Activated T-cell treated with anti-CD3 and anti-CD28 coated beads, Interleukin-2, amount 50 U/mL, for 72 hours (primary cell): ENCODE data around the gene LEFTY1. TPM values are rescaled to one million over a fixed set of nuclear protein-coding genes. Genes with fewer than 3 reads are reported as not detected.

Experiments
- ATAC-seq, 2 donors: fragments of 150-1000 bp; cut with Tn5 transposase; replicated peaks in 1 of 2; 2 replicates each; pipeline ENCODE4 v1.10.0; 2021; ENCODE audit warnings: moderate library complexity in 2 of 2, mild to moderate bottlenecking in 1 of 2
- DNase-seq, 2 donors: peaks; one replicate each; pipeline ENCODE4 v3.0.0; 2021 to 2022; ENCODE audit warnings: mixed read lengths in 1 of 2
- H3K27ac Mint-ChIP-seq: one replicate; pipeline ENCODE4 v1.8.0; 2022; ENCODE audit warnings: mild to moderate bottlenecking, moderate library complexity, mixed read lengths
- H3K27me3 Mint-ChIP-seq: one replicate; pipeline ENCODE4 v1.8.0; 2022; ENCODE audit warnings: low read depth, mixed read lengths
- H3K36me3 Mint-ChIP-seq, 2 donors: one replicate each; pipeline ENCODE4 v1.8.0; 2022; ENCODE audit warnings: mixed read lengths in 2 of 2, mild to moderate bottlenecking in 1 of 2; ENCODE audit not compliant: insufficient read depth in 2 of 2
- H3K4me1 Mint-ChIP-seq: one replicate; pipeline ENCODE4 v1.8.0; 2022; ENCODE audit warnings: low read depth, mixed read lengths
- H3K4me3 Mint-ChIP-seq, 2 donors: one replicate each; pipeline ENCODE4 v1.8.0; 2022; ENCODE audit warnings: mild to moderate bottlenecking in 2 of 2, mixed read lengths in 2 of 2, moderate library complexity in 2 of 2
- H3K9me3 Mint-ChIP-seq, 2 donors: one replicate each; pipeline ENCODE4 v1.8.0; 2022; ENCODE audit warnings: mixed read lengths in 2 of 2
- total RNA-seq, 2 donors: library from RNA; stranded (reverse); gene quantifications; one replicate each; pipeline ENCODE4 v1.2.3, GENCODE V29; 2022

LEFTY1 gene
- total RNA-seq, 2 donors from 2014 or later, result not detected

DNA sequence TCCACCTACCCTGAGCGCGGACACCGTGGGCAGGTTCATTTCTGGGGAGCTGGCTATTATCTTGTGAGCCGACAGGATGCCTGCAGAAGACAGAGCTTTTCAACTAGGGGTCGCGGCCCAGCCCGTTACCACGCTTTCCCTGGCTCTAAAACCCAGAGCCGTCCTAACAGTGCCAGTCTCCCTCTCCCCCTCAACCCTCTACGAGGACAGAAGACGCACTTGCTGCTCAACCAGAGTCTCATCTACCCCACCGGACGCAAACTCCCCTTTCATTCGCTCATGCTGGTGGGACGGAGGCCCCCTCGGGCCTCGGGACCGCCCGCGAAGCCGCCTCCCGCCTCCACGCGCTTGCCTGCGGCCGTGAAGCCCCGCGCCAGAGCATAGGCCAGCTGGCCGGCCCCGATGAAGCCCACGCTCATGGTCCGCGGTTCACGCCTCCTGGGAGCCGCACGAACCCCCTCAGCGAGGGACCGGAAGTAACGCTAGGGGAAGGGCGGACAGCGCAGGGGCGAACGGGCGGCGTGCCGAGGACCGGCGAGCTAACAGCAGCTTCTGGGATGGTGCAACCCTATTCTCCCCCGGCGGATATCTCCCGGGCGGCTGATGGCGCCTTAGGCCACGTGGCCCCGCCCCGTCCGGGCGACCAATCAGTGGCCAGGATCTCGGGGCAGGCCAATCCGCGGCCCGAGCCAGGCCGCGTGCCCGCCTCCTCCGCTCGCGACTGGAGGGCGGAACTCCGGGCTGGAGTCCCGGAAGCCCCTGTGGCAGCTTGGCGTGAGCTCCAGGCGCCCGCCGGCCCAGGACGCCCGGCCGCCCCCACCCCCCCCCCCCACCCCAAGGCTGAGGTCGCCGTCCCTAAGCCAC lies 35.0 kb upstream of the LEFTY1 start, which contains the start of gene PYCR2:
PYCR2 (minus strand) TSS at position 559 of the 864 bp plus-strand sequence; CDS start at position 419, 140 bp downstream.
- H3K27ac Mint-ChIP-seq, result peak within 1 kb of the TSS; percentile 91
- peaks cover 5 to 13% of the 10 kb centered on the region in 2 donors for H3K36me3 Mint-ChIP-seq
- H3K4me3 Mint-ChIP-seq, result peak within 1 kb of the TSS; percentile 91 to 97
- H3K4me1 Mint-ChIP-seq, result peaks cover 74% of the 10 kb centered on the region
- H3K27me3 Mint-ChIP-seq, result no peaks in the 10 kb centered on the region
- DNase-seq, result peak; percentile 96 to 98
- ATAC-seq, result peak; percentile 98 to 99
- no peaks in the 10 kb centered on the region for H3K9me3 Mint-ChIP-seq

- peaks cover 5 to 13% of the 10 kb centered on the region in 2 donors for H3K36me3 Mint-ChIP-seq
- peaks cover 68% of the 10 kb centered on the region for H3K4me1 Mint-ChIP-seq
Measured at GRCh38 chr1:225923381-225923691, 34.4 kb upstream of the LEFTY1 start.

DNA sequence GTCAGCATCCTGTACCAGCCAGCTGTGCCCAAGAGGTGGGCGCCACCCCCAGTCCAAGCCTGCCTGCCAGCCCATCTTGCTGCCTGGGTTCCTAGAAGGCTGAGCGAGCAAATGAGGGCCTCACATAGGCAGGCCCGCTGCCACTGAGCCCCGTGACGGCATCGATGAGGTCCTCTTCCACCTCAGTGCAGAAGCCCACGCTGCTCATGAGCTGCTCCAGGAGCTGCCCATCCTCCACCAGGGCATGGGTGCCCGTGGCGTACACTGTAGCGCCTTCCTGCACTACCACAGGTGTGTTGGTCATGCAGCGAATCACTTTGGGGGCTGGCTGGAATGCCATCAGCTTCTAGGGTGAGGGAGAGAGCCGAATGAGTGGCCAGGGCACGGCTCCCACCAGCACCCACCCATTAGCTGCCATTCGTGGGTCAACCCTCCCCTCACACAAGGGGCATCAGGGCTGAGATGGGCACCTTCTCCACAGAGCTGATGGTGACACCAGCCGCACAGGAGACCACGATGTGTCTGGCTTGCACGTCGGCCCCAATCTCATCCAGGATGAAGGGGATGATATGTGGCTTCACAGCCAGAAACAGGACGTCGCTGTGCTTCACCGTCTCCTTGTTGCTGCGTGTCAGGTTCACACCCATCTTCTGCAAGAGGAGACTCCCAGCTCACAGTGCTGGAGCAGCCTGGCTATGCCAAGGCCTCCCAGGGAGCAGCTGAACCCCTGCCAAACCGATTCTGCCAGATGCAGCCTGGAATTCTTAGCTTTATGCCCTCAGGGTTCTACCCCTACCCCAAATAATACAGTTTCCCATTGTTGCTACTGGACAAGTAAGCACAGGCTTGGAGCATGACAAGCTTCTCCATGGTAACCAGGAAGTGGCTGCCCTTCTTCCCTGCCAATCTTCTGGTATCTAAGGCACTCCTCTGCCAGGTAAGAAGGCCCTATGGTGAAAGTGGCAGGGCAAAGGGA lies 33.1 kb upstream of the LEFTY1 start:
- peaks cover 5 to 13% of the 10 kb centered on the region in 2 donors for H3K36me3 Mint-ChIP-seq
- H3K9me3 Mint-ChIP-seq, result no peaks in the 10 kb centered on the region
- H3K27me3 Mint-ChIP-seq, result no peaks in the 10 kb centered on the region
- no peak for ATAC-seq
- H3K4me3 Mint-ChIP-seq, result peak overlapping the region; percentile 91 to 97
- peak overlapping the region; percentile 80 for H3K27ac Mint-ChIP-seq
- H3K4me1 Mint-ChIP-seq, result peaks cover 62% of the 10 kb centered on the region
- DNase-seq, result no peak

More at GRCh38 chr1:225923381-225923691, 34.4 kb upstream of the LEFTY1 start:
- Mint-ChIP-seq H3K27me3 (no peaks in the 10 kb centered on the region), H3K27ac (peak overlapping the region; percentile 91), H3K9me3 (no peaks in the 10 kb centered on the region), H3K4me3 (peak overlapping the region; percentile 91 to 97)
- no peak for DNase-seq
- ATAC-seq, result no peak

DNA sequence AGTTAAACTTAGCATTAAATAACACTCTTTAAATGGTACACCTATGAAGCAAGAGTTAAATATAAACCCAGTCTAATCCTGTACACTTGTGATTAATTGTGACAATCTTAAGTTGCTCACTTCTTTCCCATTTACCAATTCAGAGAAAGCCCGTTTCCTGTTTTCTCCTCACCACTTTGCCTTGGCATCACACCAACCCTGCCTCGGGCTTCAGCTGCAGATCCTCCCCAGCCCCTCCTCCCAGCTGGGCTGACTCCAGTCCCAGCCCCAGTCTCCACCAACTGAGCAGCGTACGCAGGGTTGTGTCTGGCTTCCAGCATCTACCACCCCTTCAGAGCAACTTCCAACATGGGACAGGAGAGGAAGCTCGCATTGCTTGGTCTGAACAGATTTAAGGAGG lies 31.0 kb upstream of the LEFTY1 start:
- peak overlapping the region; percentile 16 for H3K27ac Mint-ChIP-seq
- no peaks in the 10 kb centered on the region for H3K27me3 Mint-ChIP-seq
- peak overlapping the region; percentile 39 to 55 for H3K4me3 Mint-ChIP-seq
- H3K4me1 Mint-ChIP-seq, result peaks cover 51% of the 10 kb centered on the region
- no peak for ATAC-seq
- H3K36me3 Mint-ChIP-seq, result peaks cover 8 to 13% of the 10 kb centered on the region in 2 donors
- H3K9me3 Mint-ChIP-seq, result no peaks in the 10 kb centered on the region
- DNase-seq, result peak; percentile 35

GRCh38 chr1:225918280-225918679 lies 29.3 kb upstream of the LEFTY1 start:
- H3K4me1 Mint-ChIP-seq, result peaks cover 41% of the 10 kb centered on the region
- DNase-seq, result no peak
- no peaks in the 10 kb centered on the region for H3K27me3 Mint-ChIP-seq
- no peak overlapping the region for H3K27ac Mint-ChIP-seq
- peaks cover 5 to 13% of the 10 kb centered on the region in 2 donors for H3K36me3 Mint-ChIP-seq
- no peak for ATAC-seq
- H3K9me3 Mint-ChIP-seq, result no peaks in the 10 kb centered on the region
- no peak overlapping the region for H3K4me3 Mint-ChIP-seq

DNA sequence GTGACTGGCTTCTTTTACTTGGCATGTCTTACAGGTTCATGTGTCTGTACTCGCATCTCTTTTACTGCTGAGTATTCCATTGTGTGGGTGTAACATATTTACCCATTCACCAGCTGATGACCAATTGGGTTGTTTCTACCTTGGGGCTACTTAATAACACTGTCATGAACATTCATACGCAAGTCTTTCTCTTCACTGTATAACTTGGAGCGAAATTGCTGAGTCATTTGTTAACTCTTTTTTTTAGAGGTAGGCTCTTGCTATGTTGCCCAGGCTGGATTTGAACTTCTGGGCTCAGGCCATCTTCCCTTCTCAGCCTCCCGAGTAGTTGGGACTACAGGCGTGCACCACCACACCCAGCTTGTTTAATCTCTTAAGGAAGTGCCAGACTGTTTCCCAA lies 28.6 kb upstream of the LEFTY1 start:
- no peaks in the 10 kb centered on the region for H3K9me3 Mint-ChIP-seq
- no peak overlapping the region for H3K27ac Mint-ChIP-seq
- DNase-seq (no peak), ATAC-seq (no peak)
- no peaks in the 10 kb centered on the region for H3K27me3 Mint-ChIP-seq
- no peak overlapping the region for H3K4me3 Mint-ChIP-seq
- H3K36me3 Mint-ChIP-seq, result peaks cover 5 to 13% of the 10 kb centered on the region in 2 donors
- H3K4me1 Mint-ChIP-seq, result peaks cover 33% of the 10 kb centered on the region

- H3K27ac Mint-ChIP-seq, result no peak overlapping the region
- no peaks in the 10 kb centered on the region for H3K9me3 Mint-ChIP-seq
- no peak overlapping the region for H3K4me3 Mint-ChIP-seq
- no peaks in the 10 kb centered on the region for H3K27me3 Mint-ChIP-seq
- peaks cover 29% of the 10 kb centered on the region for H3K4me1 Mint-ChIP-seq
- H3K36me3 Mint-ChIP-seq, result peaks cover 5 to 13% of the 10 kb centered on the region in 2 donors
- DNase-seq (no peak), ATAC-seq (no peak)
Measured at GRCh38 chr1:225917101-225917500, 28.2 kb upstream of the LEFTY1 start.

DNA sequence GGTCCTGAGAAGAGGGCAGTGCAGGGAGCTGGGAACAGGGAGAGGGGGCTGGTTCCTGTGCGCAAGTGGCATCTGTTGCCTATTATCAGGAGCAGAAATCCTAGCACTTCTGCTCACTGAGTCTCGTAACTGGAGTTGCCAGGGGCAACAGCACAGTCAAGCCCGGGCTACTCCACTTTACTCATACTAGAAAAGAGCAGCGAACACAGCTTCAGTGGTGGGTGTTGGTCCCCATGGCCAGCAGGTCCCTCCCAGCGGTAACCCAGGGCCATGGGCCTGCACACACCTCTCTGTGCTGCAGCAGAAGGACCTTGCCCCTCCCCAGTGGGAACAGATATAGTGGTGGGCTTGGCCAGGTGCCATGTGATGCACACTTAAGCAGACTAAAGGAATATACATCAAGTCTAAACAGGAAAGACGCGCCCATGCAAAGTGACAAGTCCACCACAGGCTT lies 26.6 kb upstream of the LEFTY1 start:
- Mint-ChIP-seq H3K36me3 (peaks cover 5 to 9% of the 10 kb centered on the region in 2 donors), H3K4me3 (no peak overlapping the region), H3K27ac (peak overlapping the region; percentile 17), H3K9me3 (no peaks in the 10 kb centered on the region), H3K27me3 (no peaks in the 10 kb centered on the region), H3K4me1 (peaks cover 17% of the 10 kb centered on the region)
- DNase-seq, result no peak
- no peak for ATAC-seq

DNA sequence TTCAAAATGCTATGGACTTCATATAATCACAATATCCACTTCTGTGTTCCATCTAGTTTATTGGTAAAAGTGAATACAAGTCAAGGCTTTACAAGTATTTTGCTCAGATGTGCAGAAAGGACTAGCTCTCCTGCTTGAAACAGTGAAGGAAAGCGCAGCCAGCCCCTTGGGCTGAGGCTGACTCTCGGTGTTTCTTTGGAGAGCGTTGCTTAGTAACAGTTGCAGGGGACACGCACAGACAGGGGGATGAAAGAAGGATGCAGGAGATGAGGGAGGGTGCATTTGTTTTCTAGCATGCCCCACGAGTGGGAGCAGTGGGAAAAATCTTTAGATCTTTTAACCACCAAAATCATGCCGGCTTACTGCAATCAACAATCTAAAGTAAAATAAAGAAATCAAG lies 26.0 kb upstream of the LEFTY1 start:
- H3K4me3 Mint-ChIP-seq, result no peak overlapping the region
- H3K27ac Mint-ChIP-seq, result peak overlapping the region; percentile 17
- H3K27me3 Mint-ChIP-seq, result no peaks in the 10 kb centered on the region
- peaks cover 16% of the 10 kb centered on the region for H3K4me1 Mint-ChIP-seq
- ATAC-seq (no peak), DNase-seq (no peak)
- peaks cover 5 to 7% of the 10 kb centered on the region in 2 donors for H3K36me3 Mint-ChIP-seq
- H3K9me3 Mint-ChIP-seq, result no peaks in the 10 kb centered on the region

GRCh38 chr1:225914391-225914790 lies 25.4 kb upstream of the LEFTY1 start:
- Mint-ChIP-seq H3K4me3 (no peak overlapping the region), H3K9me3 (no peaks in the 10 kb centered on the region), H3K27ac (no peak overlapping the region), H3K4me1 (peaks cover 16% of the 10 kb centered on the region), H3K36me3 (peaks cover 2 to 3% of the 10 kb centered on the region in 2 donors), H3K27me3 (no peaks in the 10 kb centered on the region)
- DNase-seq, result no peak
- no peak for ATAC-seq

DNA sequence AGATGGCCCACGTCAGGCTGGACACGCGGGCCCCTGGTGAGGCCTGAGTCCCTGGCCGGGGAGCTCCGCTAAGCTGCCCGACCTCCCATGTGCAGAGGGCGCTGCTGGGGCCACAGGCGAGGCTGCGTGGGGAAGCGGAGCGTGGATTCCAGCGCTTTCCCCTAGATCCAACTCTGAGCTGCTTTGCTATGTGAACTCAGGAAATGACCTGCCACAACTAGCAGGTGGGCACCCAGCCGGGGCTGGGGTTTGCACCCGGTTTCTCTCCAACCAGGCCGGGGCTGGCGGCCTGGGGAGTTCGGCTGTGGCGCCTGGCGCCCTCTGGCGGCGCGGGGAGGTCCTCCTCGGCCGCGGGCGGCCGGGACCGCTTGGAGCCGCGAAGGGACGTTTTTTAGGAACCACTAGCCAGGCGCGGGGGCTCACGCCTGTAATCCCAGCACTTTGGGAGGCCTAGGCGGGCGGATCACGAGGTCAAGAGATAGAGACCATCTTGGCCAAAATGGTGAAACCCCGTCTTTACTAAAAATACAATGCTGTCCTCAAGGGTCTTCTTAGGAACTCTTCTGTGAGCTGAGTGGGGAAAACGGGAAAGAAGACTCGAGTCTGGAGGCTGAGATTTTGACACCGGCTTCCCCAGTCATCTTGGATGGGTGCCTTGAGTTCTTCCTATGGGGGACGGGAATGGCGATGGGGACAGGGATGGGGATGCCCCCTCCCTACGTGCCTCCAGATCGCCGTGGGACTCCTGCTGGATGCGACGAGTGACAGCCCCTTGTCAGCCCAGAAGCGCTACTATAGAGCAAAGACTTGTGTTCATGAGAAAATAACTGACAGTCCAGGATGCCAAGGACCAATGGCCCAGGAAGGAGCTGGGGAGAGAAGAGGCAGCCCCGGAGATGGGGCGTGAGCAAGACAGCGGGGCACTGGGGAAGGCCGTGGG lies 22.5 kb upstream of the LEFTY1 start:
- peak; percentile 92 for ATAC-seq
- H3K9me3 Mint-ChIP-seq, result no peaks in the 10 kb centered on the region
- DNase-seq, result peak; percentile 75 to 85
- peaks cover 15% of the 10 kb centered on the region for H3K4me1 Mint-ChIP-seq
- no peaks in the 10 kb centered on the region for H3K36me3 Mint-ChIP-seq
- H3K27me3 Mint-ChIP-seq, result no peaks in the 10 kb centered on the region
- no peak overlapping the region for H3K27ac Mint-ChIP-seq
- H3K4me3 Mint-ChIP-seq, result peak overlapping the region in 1 of 2 donors; percentile 9

DNA sequence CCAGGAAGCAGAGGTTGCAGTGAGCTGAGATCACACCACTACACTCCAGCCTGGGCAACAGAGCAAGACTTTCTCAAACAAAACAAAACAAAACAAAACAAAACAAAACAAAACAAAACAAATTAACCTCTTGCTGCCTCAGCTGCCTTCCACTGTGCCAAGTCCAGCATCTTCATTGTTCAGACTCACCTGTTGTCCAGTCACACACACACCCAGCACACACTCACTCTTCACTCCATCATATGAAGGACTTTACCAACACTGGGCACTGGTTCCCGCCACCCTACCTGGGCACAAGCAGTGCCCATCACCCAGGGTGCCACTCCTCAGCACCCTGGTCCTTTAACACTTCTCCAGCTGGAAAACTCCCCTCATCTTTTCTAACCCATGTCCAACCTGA lies 20.5 kb upstream of the LEFTY1 start:
- DNase-seq (no peak), ATAC-seq (no peak)
- Mint-ChIP-seq H3K9me3 (no peaks in the 10 kb centered on the region), H3K27ac (no peak overlapping the region), H3K27me3 (no peaks in the 10 kb centered on the region), H3K4me1 (peaks cover 23% of the 10 kb centered on the region), H3K36me3 (no peaks in the 10 kb centered on the region), H3K4me3 (no peak overlapping the region)
